H1 (cell line): ENCODE results near the gene FSD1. TPM values are rescaled to one million over a fixed set of nuclear protein-coding genes. Genes with fewer than 3 reads are reported as not detected.

Source experiments
- BACH1 ChIP-seq: IDR thresholded peaks from 2 replicates; pipeline ENCODE4 v1.6.1; 2012; ENCODE audit warnings: low read length, improper control_type of control experiment
- CHD2 ChIP-seq: IDR thresholded peaks from 2 replicates; pipeline ENCODE4 v1.6.1; 2012; ENCODE audit warnings: low read length, improper control_type of control experiment
- GABPA ChIP-seq: IDR thresholded peaks from 2 replicates; pipeline ENCODE4 v1.6.1; 2011; ENCODE audit warnings: mild to moderate bottlenecking, low read length, moderate library complexity, borderline replicate concordance; ENCODE audit not compliant: insufficient read depth
- MAFK ChIP-seq: IDR thresholded peaks from 2 replicates; pipeline ENCODE4 v1.6.1; 2012; ENCODE audit warnings: low read depth, mild to moderate bottlenecking, improper control_type of control experiment, low read length
- NRF1 ChIP-seq: IDR thresholded peaks from 2 replicates; pipeline ENCODE4 v1.6.1; 2011; ENCODE audit warnings: mild to moderate bottlenecking, low read depth, low read length, improper control_type of control experiment
- POU5F1 ChIP-seq: IDR thresholded peaks from 2 replicates; pipeline ENCODE4 v1.6.1; 2011; ENCODE audit warnings: low read depth, mild to moderate bottlenecking, low read length, moderate library complexity
- RAD21 ChIP-seq, 2 experiments: IDR thresholded peaks in 1 of 2; conservative IDR thresholded peaks in 1 of 2; 2 replicates each; pipeline ENCODE4 v1.6.1; 2011; ENCODE audit warnings: low read depth in 2 of 2, low read length in 2 of 2, improper control_type of control experiment in 1 of 2, inconsistent platforms in 1 of 2, mild to moderate bottlenecking in 1 of 2, moderate library complexity in 1 of 2
- RXRA ChIP-seq: IDR thresholded peaks from 2 replicates; pipeline ENCODE4 v1.6.1; 2011; ENCODE audit warnings: low read depth, mild to moderate bottlenecking, low read length, moderate library complexity; ENCODE audit not compliant: insufficient read depth
- TAF1 ChIP-seq: IDR thresholded peaks from 2 replicates; pipeline ENCODE4 v1.6.1; 2011; ENCODE audit warnings: mild to moderate bottlenecking, low read depth, low read length
- ZNF274 ChIP-seq: IDR thresholded peaks from 2 replicates; pipeline ENCODE4 v1.7.0; 2012; ENCODE audit warnings: low read length, borderline replicate concordance; ENCODE audit errors: extremely low read depth
- polyA plus RNA-seq, 7 experiments: library from polyadenylated mRNA; depleted of rRNA in 3 of 7; stranded (reverse) in 5 of 7; unstranded in 2 of 7; fragments of >200 nt in 5 of 7; fragments of 200-250 nt in 2 of 7; gene quantifications; 1 replicate in 5 of 7; 2 replicates in 1 of 7; 4 replicates in 1 of 7; pipeline versions ENCODE4 v1.2.1 to v1.2.3, GENCODE V29; 2011 to 2013; ENCODE audit warnings: missing spikeins in 2 of 7, mixed read lengths in 2 of 7
- total RNA-seq: library from RNA; stranded (reverse); fragmentation: NEBNext Ultra II Directional; extraction: Animal tissue kit (Norgen Biotek cat#: 25700); gene quantifications from 2 replicates; pipeline ENCODE4 v1.2.1, GENCODE V29; 2021
- TF ChIP-seq, protein P1 (sequence below): fragments of 300-600 bp; sonication (generic); IDR thresholded peaks from 2 replicates; pipeline ENCODE4 v1.7.1; 2012; ENCODE audit warnings: low read length, moderate library complexity, mild to moderate bottlenecking, inconsistent platforms; ENCODE audit not compliant: insufficient replicate concordance

FSD1 gene
- total and polyA plus RNA-seq, 2 of the 8 experiments (the other 6 are each of a cell fraction or from before 2014, with no cell fraction given) = 58.8 to 181 TPM

DNA sequence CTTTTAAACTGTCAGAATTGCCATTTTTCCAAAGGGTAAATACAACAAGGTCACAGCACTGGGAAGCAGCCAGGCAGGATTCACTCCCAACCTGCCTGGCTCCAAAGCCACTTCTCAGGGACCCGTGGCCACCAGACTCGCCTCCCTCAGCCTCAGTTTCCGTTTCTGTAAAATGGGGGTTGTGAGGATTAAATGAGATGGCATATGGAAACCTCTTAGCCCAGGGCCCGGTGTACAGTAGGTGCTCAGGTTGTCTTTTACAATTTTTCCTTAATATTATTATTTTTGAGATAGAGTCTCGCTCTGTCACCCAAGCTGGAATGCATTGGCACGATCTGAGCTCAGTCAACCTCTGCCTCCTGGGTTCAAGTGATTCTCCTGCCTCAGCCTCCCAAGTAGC is 47.4 kb upstream of the FSD1 start (continued):
- TF ChIP-seq, protein P1, sequence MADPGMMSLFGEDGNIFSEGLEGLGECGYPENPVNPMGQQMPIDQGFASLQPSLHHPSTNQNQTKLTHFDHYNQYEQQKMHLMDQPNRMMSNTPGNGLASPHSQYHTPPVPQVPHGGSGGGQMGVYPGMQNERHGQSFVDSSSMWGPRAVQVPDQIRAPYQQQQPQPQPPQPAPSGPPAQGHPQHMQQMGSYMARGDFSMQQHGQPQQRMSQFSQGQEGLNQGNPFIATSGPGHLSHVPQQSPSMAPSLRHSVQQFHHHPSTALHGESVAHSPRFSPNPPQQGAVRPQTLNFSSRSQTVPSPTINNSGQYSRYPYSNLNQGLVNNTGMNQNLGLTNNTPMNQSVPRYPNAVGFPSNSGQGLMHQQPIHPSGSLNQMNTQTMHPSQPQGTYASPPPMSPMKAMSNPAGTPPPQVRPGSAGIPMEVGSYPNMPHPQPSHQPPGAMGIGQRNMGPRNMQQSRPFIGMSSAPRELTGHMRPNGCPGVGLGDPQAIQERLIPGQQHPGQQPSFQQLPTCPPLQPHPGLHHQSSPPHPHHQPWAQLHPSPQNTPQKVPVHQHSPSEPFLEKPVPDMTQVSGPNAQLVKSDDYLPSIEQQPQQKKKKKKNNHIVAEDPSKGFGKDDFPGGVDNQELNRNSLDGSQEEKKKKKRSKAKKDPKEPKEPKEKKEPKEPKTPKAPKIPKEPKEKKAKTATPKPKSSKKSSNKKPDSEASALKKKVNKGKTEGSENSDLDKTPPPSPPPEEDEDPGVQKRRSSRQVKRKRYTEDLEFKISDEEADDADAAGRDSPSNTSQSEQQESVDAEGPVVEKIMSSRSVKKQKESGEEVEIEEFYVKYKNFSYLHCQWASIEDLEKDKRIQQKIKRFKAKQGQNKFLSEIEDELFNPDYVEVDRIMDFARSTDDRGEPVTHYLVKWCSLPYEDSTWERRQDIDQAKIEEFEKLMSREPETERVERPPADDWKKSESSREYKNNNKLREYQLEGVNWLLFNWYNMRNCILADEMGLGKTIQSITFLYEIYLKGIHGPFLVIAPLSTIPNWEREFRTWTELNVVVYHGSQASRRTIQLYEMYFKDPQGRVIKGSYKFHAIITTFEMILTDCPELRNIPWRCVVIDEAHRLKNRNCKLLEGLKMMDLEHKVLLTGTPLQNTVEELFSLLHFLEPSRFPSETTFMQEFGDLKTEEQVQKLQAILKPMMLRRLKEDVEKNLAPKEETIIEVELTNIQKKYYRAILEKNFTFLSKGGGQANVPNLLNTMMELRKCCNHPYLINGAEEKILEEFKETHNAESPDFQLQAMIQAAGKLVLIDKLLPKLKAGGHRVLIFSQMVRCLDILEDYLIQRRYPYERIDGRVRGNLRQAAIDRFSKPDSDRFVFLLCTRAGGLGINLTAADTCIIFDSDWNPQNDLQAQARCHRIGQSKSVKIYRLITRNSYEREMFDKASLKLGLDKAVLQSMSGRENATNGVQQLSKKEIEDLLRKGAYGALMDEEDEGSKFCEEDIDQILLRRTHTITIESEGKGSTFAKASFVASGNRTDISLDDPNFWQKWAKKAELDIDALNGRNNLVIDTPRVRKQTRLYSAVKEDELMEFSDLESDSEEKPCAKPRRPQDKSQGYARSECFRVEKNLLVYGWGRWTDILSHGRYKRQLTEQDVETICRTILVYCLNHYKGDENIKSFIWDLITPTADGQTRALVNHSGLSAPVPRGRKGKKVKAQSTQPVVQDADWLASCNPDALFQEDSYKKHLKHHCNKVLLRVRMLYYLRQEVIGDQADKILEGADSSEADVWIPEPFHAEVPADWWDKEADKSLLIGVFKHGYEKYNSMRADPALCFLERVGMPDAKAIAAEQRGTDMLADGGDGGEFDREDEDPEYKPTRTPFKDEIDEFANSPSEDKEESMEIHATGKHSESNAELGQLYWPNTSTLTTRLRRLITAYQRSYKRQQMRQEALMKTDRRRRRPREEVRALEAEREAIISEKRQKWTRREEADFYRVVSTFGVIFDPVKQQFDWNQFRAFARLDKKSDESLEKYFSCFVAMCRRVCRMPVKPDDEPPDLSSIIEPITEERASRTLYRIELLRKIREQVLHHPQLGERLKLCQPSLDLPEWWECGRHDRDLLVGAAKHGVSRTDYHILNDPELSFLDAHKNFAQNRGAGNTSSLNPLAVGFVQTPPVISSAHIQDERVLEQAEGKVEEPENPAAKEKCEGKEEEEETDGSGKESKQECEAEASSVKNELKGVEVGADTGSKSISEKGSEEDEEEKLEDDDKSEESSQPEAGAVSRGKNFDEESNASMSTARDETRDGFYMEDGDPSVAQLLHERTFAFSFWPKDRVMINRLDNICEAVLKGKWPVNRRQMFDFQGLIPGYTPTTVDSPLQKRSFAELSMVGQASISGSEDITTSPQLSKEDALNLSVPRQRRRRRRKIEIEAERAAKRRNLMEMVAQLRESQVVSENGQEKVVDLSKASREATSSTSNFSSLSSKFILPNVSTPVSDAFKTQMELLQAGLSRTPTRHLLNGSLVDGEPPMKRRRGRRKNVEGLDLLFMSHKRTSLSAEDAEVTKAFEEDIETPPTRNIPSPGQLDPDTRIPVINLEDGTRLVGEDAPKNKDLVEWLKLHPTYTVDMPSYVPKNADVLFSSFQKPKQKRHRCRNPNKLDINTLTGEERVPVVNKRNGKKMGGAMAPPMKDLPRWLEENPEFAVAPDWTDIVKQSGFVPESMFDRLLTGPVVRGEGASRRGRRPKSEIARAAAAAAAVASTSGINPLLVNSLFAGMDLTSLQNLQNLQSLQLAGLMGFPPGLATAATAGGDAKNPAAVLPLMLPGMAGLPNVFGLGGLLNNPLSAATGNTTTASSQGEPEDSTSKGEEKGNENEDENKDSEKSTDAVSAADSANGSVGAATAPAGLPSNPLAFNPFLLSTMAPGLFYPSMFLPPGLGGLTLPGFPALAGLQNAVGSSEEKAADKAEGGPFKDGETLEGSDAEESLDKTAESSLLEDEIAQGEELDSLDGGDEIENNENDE = no peak
- TF ChIP-seq GABPA (no peak), RAD21 (IDR thresholded peaks at IDR 0.05 in 1 of 2, conservative IDR thresholded peaks at IDR 0.05 in 1 of 2; ENCODE audit: low read depth in 2 of 2, low read length in 2 of 2) (no peak), POU5F1 (no peak), NRF1 (no peak), TAF1 (no peak), MAFK (no peak), ZNF274 (no peak), BACH1 (no peak), RXRA (no peak), CHD2 (no peak)
- TF ChIP-seq, all 59 proteins: peak for 0
